GM23248 (cell line): ENCODE measurements around the gene PLD1.

Source experiments
- EZH2 ChIP-seq: fragments of 200-600 bp; sonication (generic); IDR thresholded peaks from 2 replicates; pipeline ENCODE4 v1.6.1; 2018; ENCODE audit warnings: antibody characterized with exemption, mild to moderate bottlenecking; ENCODE audit not compliant: insufficient read depth, poor library complexity, severe bottlenecking
- EZH2phosphoT487 ChIP-seq: fragments of 200-600 bp; sonication (generic); IDR thresholded peaks from 2 replicates; pipeline ENCODE4 v1.6.1; 2018; ENCODE audit warnings: antibody characterized with exemption, moderate library complexity, mild to moderate bottlenecking, low read depth; ENCODE audit not compliant: insufficient read depth

- no peak for TF ChIP-seq EZH2
- no peak for TF ChIP-seq EZH2phosphoT487
Observed at GRCh38 chr3:171695426-171695825, 114.9 kb downstream of the PLD1 start.
